NCI-H510A treated with DMSO at 0.1 percent for 48 hours (cell line): ENCODE data around the gene IL1R2.
A peak's percentile ranks its signal among the peaks of the same experiment; 100 is the strongest.

Source experiments
- DNase-seq: peaks from one replicate; lab custom pipeline; 2025; lab: John Stamatoyannopoulos, UW

IL1R2 gene

DNA sequence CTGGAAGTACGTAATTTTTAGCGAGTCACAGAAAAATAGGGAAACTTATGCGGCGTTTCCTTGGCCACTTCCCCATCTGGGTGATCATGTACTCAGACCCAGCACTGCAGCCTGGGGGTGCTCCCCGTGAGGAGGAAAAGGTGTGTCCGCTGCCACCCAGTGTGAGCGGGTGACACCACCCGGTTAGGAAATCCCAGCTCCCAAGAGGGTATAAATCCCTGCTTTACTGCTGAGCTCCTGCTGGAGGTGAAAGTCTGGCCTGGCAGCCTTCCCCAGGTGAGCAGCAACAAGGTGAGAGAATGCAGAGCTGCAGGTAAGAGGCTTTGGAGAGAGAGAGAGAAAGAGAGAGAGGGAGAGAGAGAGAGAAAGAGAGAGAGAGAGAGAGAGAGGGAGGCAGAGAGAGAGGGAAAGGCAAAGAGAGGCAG is at the start of gene IL1R2:
TSS of gene IL1R2 (plus strand) at position 240 of the 425 bp plus-strand sequence. CDS start 16,616 bp downstream, outside the sequence.
- no peak for DNase-seq

DNA sequence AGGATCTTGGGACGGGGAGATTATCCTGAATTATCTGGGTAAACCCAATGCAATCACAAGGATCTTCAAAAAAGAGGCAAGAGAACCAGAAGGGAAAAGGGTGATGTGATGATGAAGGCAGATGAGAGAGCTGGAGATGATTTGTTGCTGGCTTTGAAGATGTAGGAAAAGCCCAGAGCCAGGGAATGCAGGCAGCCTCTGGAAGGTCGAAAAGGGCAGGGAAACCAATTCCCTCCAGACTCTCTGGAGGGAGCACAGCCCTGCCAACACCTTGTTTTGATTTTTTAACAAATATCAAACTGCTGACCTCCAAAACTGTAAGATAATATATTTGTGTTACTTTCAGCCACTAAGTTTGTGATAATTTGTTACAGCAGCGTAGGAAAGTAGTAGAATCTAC is 48.9 kb upstream of the IL1R2 start:
- DNase-seq: no peak

DNA sequence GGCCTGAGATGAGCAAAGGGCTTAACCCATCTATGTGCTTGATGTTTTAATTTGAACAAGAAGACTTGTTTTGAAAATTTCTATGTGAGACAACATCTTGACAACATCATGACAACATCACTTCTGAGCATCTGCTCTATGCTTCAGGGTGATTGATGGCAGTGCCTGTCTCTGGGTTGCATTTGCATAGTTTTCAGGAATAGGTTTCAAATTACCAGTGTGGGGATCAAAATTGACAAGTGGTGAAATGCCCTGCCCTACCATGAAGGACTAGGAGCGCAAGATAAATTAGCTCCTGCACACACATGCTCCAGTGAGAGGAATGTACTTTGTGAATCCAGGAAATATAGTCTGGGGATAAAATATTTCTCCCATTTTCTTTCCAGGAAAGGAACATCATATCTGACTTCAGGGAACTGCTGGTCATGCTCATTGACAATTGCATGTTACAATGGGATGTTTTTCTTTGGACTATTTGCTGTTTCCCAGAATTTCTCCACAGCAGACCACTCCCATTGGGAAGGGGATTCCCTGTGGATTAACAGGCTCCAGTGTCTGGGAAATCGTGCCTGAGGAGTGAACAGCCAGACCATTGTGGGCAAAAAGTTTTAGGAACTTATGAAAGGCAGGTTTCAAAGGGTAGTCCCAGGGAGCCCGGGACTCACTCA is 45.3 kb upstream of the IL1R2 start:
- peak; percentile 25 for DNase-seq

GRCh38 chr2:101947374-101947773 is 44.4 kb upstream of the IL1R2 start:
- DNase-seq: no peak

- no peak for DNase-seq
Measured at GRCh38 chr2:101948625-101949155, 43.1 kb upstream of the IL1R2 start.

DNA sequence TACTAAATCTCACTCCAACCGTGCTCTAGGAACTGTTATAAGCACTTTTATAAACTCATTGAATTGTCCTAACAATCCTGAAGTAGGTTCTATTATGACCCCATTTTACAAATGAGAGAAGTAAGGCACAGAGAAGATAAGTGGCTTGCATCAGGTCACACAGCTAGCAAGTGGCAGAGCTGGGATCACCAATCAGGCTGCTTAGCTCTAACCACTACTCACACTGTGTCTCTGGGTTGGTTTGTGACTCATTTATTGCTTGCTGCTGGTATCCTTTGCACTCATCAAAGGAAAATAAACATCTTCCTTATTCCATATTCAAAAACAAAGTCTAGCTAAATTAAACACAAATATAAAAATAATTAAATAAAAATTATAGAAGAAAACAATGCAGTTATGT is 42.5 kb upstream of the IL1R2 start:
- DNase-seq: no peak

DNA sequence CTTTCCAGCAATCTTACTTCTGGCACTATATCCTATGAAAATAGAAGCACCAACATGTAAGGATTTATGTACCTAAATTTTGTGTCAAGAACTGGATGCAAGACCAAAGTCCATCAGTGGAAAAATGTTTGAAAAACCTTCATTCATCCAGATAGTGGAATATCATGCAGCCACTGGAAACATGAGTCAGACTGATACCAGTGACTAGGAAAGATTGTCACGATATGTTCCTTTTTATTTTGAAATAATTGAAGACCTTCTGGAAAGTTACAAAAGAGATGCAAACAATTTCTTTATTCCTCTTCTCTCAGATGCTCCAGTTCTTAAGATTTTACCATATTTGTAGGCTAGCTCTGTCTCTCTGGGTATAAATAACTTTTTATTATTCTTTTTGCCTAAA is 40.5 kb upstream of the IL1R2 start:
- DNase-seq: no peak

GRCh38 chr2:101952551-101952950 is 39.2 kb upstream of the IL1R2 start:
- no peak for DNase-seq

GRCh38 chr2:101956465-101957438 is 35.0 kb upstream of the IL1R2 start:
- DNase-seq: no peak

GRCh38 chr2:101958061-101958460 is 33.7 kb upstream of the IL1R2 start:
- DNase-seq: no peak

GRCh38 chr2:101960819-101961337 is 30.9 kb upstream of the IL1R2 start:
- DNase-seq: no peak

DNA sequence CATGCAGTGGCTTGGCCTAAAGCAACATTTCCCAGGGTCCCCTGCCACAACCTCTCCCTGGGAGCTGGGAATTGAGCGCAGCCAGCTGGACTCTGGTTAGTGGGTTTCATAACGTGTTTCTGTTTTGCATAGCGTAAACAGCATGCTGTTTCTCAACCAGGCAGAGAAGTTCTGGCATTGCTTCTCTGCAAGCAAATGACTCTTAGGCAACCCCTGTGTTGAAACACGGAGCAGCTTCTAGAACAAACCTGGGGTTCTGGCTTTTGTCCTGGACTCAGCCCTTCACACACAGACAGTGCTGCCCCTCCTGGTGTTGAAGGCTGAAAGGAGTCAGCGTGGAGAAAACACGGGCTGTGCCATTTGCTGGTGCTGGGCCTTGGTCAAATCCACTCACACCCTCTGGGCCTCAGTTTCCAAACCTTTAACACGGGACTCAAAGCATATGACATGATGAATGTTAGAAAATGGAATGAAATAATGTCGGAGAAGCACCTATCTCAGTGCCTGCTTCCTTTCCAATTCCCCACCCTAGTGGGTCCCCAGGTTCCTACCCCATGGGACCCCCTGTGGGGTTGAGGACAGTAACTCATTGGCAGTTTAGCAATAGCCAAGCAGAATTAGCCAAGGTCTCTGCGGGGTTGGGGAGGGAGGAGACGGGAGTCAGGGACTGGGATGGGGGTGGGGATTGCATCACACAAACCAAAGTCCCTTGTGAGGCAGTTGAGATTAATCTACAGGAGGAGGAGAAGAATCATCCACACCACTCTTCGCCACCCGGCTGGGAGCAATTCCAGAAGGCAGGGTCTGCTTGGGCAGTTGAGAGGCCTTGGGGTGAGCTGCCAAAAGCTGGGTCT is 30.2 kb upstream of the IL1R2 start:
- no peak for DNase-seq

DNA sequence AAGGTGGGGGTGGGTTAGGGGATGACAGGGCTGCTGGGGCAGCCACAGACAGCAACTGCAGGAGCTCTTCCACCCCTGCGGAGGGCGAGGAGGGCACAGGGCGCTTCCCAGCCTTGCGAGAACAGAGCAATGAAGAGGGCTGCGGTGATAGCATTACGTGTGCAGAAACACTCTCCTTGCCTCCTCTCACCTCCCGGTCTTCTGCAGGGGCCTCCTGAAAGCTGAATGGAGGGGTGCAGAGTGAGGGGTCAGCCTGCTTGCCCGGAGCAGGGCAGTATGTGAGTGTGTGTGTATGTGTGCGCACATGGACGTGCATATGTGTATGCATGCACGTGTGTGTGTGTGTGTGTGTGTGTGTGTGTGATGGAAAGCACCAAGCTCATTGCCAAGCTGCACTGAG is 29.5 kb upstream of the IL1R2 start:
- no peak for DNase-seq

- no peak for DNase-seq
Measured at GRCh38 chr2:101963198-101963597, 28.6 kb upstream of the IL1R2 start.

DNA sequence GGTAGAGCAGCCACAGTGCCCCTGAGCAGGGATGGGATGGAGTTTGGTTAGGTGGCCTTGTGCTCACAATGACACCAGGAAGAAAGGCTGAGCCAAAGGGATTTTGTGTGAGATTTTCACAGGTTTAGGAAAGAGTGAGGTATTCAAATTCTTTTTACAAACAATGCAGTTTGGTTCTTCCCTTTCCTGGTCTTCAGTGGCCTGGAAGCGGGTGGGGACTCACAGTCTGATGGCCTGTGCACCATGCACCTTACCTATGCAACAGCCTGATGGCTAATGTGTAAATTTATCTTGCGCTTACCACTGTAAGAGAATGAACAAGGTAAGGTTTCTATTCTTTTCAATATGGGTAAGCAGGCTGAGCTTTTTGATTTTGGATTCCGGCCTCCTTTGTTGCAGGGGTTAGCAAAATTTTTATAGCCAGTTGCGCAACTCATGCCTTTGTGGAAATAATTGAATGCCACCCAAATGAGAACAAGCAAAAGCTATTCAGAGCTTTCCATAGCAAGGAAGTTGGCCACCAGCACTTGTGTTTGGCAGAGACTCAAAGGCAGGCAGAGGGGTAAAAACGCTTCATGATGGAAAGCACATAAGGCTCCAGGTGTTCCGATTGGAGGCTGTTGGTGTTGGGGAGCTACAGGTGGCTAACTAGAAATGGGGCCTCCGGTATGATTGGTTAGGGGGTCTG is 23.8 kb upstream of the IL1R2 start:
- DNase-seq: no peak

GRCh38 chr2:101969723-101970122 is 22.0 kb upstream of the IL1R2 start:
- no peak for DNase-seq

GRCh38 chr2:101970901-101971300 is 20.9 kb upstream of the IL1R2 start:
- no peak for DNase-seq

- no peak for DNase-seq
Measured at GRCh38 chr2:101971836-101972235, 19.9 kb upstream of the IL1R2 start.

- no peak for DNase-seq
Measured at GRCh38 chr2:101972621-101973434, 18.9 kb upstream of the IL1R2 start.

DNA sequence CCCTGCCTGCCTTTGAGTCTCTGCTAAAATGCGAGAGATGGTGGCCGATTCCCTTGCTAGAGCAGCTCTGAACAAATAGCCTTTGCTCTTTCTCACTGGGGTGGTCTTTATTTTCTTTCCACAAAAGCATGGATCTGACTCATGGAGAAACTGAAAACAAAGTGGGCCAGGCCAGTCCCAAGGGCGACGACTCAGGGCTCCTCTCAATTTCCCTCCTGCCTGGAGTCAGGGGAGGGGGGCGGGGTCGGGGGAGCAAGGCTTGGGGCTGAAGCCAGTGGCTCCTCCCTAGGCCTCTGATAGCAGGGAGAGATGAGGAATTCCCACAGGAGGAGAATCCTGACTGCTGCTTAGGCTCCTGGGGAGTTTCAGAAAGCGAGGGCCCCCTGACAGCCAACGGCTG is 17.1 kb upstream of the IL1R2 start:
- no peak for DNase-seq
